GM19438 (cell line): ENCODE results near the gene CPLANE2.

Experiments
- ATAC-seq: cut with Tn5 transposase; IDR thresholded peaks from one replicate; pipeline ENCODE4 v1.9.1; 2021; ENCODE audit warnings: low read depth; ENCODE audit not compliant: unreplicated experiment

The CPLANE2 gene

GRCh38 chr1:16191916-16192546 is 45.0 kb downstream of the CPLANE2 start:
- ATAC-seq = no peak

GRCh38 chr1:16191309-16191708 is 45.7 kb downstream of the CPLANE2 start:
- no peak for ATAC-seq

- ATAC-seq = no peak
Observed at GRCh38 chr1:16189921-16190621, 46.9 kb downstream of the CPLANE2 start.

- no peak for ATAC-seq
Observed at GRCh38 chr1:16189003-16189402, 48.0 kb downstream of the CPLANE2 start.

- ATAC-seq = no peak
Observed at GRCh38 chr1:16187748-16188401, 49.1 kb downstream of the CPLANE2 start.

- ATAC-seq = no peak
Observed at GRCh38 chr1:16186655-16187235, 50.2 kb downstream of the CPLANE2 start.

- no peak for ATAC-seq
Observed at GRCh38 chr1:16184557-16185303, 52.3 kb downstream of the CPLANE2 start.

GRCh38 chr1:16183765-16184556 is 53.0 kb downstream of the CPLANE2 start:
- ATAC-seq = no peak

GRCh38 chr1:16183179-16183578 is 53.8 kb downstream of the CPLANE2 start:
- ATAC-seq = no peak

GRCh38 chr1:16181887-16182719 is 54.9 kb downstream of the CPLANE2 start:
- no peak for ATAC-seq
